Measurements from ENCODE around the gene CNST. TPM values are rescaled to one million over a fixed set of nuclear protein-coding genes. Genes with fewer than 3 reads are reported as not detected.

CNST gene
- total RNA-seq, 1 experiment from 2014 or later = 9.1 TPM

DNA sequence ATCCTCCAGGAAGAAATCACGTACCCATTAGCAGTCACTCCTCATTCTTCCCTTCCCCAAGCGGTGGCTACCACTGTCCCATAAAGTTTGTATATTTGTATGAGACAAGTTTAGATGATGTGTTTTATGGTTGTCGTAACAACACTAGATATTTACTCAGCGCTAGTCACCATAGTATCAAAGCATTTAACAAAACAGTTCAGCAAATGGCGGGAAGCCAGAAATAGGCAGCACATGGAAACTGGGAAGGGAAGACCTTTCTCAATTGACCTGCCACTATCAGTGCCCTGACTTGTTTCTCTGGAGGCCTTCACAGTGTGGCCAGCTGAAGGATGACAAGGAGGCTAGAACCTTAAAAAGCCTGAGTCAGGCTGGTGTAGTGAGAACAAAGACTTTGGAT, 31.1 kb downstream of the CNST start:
- H3K4me2 ChIP-seq = no peak overlapping the region
- no peak overlapping the region for H3K27ac ChIP-seq
- H3K36me3 ChIP-seq (ENCODE audit: low read depth) = no peaks in the 10 kb centered on the region
- H3K4me1 ChIP-seq (replicated peaks; ENCODE audit: insufficient read depth) = no peaks in the 10 kb centered on the region
- intact Hi-C loops (cut with micrococcal nuclease; ENCODE audit: unreplicated experiment) = loop anchor here (1.0 kb wide), 1 partner anchor 31 kb away; the partner anchor contains the start of genes CNST and TFB2M
- no peaks in the 10 kb centered on the region for H3K27me3 ChIP-seq (ENCODE audit: insufficient read depth, low read depth)
- H3F3A ChIP-seq (ENCODE audit: insufficient read depth, low read depth) = no peaks in the 10 kb centered on the region
- no peak overlapping the region for H2AFZ ChIP-seq
- no TSS peak for BruUV-seq (replicated peaks)
- H3K9me3 ChIP-seq (ENCODE audit: insufficient read depth, low read depth) = no peaks in the 10 kb centered on the region
- no peaks in the 10 kb centered on the region for H4K20me1 ChIP-seq (ENCODE audit: insufficient read depth)
- TF ChIP-seq, protein P1, sequence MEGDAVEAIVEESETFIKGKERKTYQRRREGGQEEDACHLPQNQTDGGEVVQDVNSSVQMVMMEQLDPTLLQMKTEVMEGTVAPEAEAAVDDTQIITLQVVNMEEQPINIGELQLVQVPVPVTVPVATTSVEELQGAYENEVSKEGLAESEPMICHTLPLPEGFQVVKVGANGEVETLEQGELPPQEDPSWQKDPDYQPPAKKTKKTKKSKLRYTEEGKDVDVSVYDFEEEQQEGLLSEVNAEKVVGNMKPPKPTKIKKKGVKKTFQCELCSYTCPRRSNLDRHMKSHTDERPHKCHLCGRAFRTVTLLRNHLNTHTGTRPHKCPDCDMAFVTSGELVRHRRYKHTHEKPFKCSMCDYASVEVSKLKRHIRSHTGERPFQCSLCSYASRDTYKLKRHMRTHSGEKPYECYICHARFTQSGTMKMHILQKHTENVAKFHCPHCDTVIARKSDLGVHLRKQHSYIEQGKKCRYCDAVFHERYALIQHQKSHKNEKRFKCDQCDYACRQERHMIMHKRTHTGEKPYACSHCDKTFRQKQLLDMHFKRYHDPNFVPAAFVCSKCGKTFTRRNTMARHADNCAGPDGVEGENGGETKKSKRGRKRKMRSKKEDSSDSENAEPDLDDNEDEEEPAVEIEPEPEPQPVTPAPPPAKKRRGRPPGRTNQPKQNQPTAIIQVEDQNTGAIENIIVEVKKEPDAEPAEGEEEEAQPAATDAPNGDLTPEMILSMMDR (conservative IDR thresholded peaks at IDR 0.05) = no peak
- TF ChIP-seq EZH2 (IDR thresholded peaks at IDR 0.05; ENCODE audit: low read depth) = no peak
- peak; percentile 36 to 58 for DNase-seq
- H3K79me2 ChIP-seq (ENCODE audit: low read depth) = no peaks in the 10 kb centered on the region
- ChIA-PET CTCF (no interaction called here), POLR2A (ENCODE audit: unreplicated experiment) (no interaction called here)
- H3K4me3 ChIP-seq = no peak overlapping the region
- no peaks in the 10 kb centered on the region for H3K9me2 ChIP-seq (ENCODE audit: insufficient read depth)

DNA sequence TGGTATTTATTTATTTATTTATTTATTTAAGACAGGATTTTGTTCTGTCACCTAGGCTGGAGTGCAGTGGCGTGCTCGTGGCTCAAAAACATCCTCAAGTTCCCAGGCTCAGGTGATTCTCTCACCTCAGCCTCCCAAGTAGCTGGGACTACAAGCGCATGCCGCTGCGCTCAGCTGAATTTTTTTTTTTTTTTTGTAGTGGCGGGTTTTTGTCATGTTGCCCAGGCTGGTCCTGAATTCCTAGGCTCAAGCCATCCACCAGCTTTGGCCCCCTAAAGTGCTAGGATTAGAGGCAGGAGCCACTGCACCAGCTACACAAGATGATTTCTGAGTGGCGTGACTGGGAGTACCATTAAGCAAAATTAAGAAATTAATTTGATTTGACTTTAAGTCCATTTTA, 31.7 kb downstream of the CNST start:
- Histone ChIP-seq H3K4me1 (replicated peaks; ENCODE audit: insufficient read depth) (no peaks in the 10 kb centered on the region), H3K4me2 (no peak overlapping the region), H3F3A (ENCODE audit: insufficient read depth, low read depth) (no peaks in the 10 kb centered on the region), H2AFZ (no peak overlapping the region), H3K79me2 (ENCODE audit: low read depth) (no peaks in the 10 kb centered on the region), H3K4me3 (no peak overlapping the region), H3K27ac (no peak overlapping the region), H3K9me2 (ENCODE audit: insufficient read depth) (no peaks in the 10 kb centered on the region), H4K20me1 (ENCODE audit: insufficient read depth) (no peaks in the 10 kb centered on the region), H3K9me3 (ENCODE audit: insufficient read depth, low read depth) (no peaks in the 10 kb centered on the region), H3K27me3 (ENCODE audit: insufficient read depth, low read depth) (no peaks in the 10 kb centered on the region), H3K36me3 (ENCODE audit: low read depth) (no peaks in the 10 kb centered on the region)
- no TSS peak for BruUV-seq (replicated peaks)
- no peak for TF ChIP-seq EZH2 (IDR thresholded peaks at IDR 0.05; ENCODE audit: low read depth)
- TF ChIP-seq, protein P1 (conservative IDR thresholded peaks at IDR 0.05) = no peak
- intact Hi-C loops (cut with micrococcal nuclease; ENCODE audit: unreplicated experiment) = loop anchor here (1.0 kb wide), 1 partner anchor 32 kb away; the partner anchor contains the start of genes CNST and TFB2M
- ChIA-PET CTCF (no interaction called here), POLR2A (ENCODE audit: unreplicated experiment) (no interaction called here)
- no peak for DNase-seq

DNA sequence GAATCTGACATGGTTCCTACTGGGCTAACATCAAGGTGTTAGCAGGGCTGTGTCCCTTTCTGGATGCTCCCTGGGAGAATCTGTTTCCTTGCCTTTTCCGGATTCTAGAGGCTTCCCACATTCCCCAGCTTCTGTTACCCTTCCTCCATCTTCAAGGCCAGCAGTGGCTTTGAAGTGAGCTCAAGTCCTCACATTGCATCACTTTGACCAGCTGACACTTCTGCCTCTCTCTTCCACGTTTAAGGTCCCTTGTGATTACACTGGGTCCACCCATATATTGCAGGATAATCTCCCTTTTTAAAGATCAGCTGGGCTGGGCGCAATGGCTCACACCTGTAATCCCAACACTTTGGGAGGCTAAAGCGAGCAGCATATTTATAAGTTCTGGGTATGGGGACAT, 33.1 kb downstream of the CNST start:
- Histone ChIP-seq H3K27me3 (ENCODE audit: insufficient read depth, low read depth) (no peaks in the 10 kb centered on the region), H3K4me2 (no peak overlapping the region), H3K4me3 (no peak overlapping the region), H3K9me3 (ENCODE audit: insufficient read depth, low read depth) (no peaks in the 10 kb centered on the region), H2AFZ (no peak overlapping the region), H3K27ac (no peak overlapping the region), H3K79me2 (ENCODE audit: low read depth) (no peaks in the 10 kb centered on the region), H3K4me1 (replicated peaks; ENCODE audit: insufficient read depth) (no peaks in the 10 kb centered on the region), H3K36me3 (ENCODE audit: low read depth) (no peaks in the 10 kb centered on the region), H4K20me1 (ENCODE audit: insufficient read depth) (no peaks in the 10 kb centered on the region), H3F3A (ENCODE audit: insufficient read depth, low read depth) (no peaks in the 10 kb centered on the region), H3K9me2 (ENCODE audit: insufficient read depth) (no peaks in the 10 kb centered on the region)
- no peak for DNase-seq
- intact Hi-C loops (cut with micrococcal nuclease; ENCODE audit: unreplicated experiment) = no loop called here
- BruUV-seq (replicated peaks) = no TSS peak
- no peak for TF ChIP-seq EZH2 (IDR thresholded peaks at IDR 0.05; ENCODE audit: low read depth)
- ChIA-PET CTCF (no interaction called here), POLR2A (ENCODE audit: unreplicated experiment) (no interaction called here)

DNA sequence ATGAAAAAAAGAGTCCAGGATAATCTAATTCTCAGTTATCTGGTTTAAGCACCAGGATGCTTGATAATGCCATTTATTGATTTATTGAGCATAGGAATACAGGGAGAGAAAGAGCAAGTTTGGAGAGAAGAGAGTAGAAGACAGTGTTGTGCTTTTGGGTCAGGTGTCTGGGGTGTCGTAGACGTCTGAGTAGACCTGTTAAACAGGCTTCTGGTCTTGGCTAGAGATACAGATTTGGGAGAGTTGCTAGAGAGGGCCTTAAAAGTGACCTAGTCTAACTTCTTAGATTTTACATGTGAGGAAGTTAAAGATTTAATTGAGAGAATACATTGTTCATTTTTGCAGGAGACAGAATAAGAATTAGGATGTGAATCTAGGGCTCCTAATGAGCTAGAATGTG, 34.3 kb downstream of the CNST start:
- no peak overlapping the region for H3K4me3 ChIP-seq
- H3K9me3 ChIP-seq (ENCODE audit: insufficient read depth, low read depth) = no peaks in the 10 kb centered on the region
- POLR2A ChIA-PET (ENCODE audit: unreplicated experiment) = no interaction called here
- no peaks in the 10 kb centered on the region for H3K4me1 ChIP-seq (replicated peaks; ENCODE audit: insufficient read depth)
- no peaks in the 10 kb centered on the region for H3K9me2 ChIP-seq (ENCODE audit: insufficient read depth)
- no peaks in the 10 kb centered on the region for H4K20me1 ChIP-seq (ENCODE audit: insufficient read depth)
- no TSS peak for BruUV-seq (replicated peaks)
- no peaks in the 10 kb centered on the region for H3K36me3 ChIP-seq (ENCODE audit: low read depth)
- no peak overlapping the region for H3K4me2 ChIP-seq
- no peaks in the 10 kb centered on the region for H3K27me3 ChIP-seq (ENCODE audit: insufficient read depth, low read depth)
- no peak for DNase-seq
- no peaks in the 10 kb centered on the region for H3K79me2 ChIP-seq (ENCODE audit: low read depth)
- intact Hi-C loops (cut with micrococcal nuclease; ENCODE audit: unreplicated experiment) = no loop called here
- CTCF ChIA-PET = no interaction called here
- H2AFZ ChIP-seq = no peak overlapping the region
- TF ChIP-seq, protein P1 (conservative IDR thresholded peaks at IDR 0.05) = no peak; the same call in 1 of the 2 replicates
- no peak for TF ChIP-seq EZH2 (IDR thresholded peaks at IDR 0.05; ENCODE audit: low read depth)
- no peaks in the 10 kb centered on the region for H3F3A ChIP-seq (ENCODE audit: insufficient read depth, low read depth)
- no peak overlapping the region for H3K27ac ChIP-seq

All from PC-9 (cell line).